T-helper 2 cell treated with Interferon-gamma antibody and Interleukin-4, amounts not matched to agents 5 μg/mL and 100 μg/mL, for 36 hours (primary cell): ENCODE measurements around the gene NECTIN4.
A peak's percentile ranks its signal among the peaks of the same experiment; 100 is the strongest.

Source experiments
- DNase-seq: peaks from one replicate; pipeline ENCODE4 v3.0.0; 2021; ENCODE audit warnings: low spot score
- H3K27ac Mint-ChIP-seq: one replicate; pipeline ENCODE4 v1.8.0; 2021; ENCODE audit warnings: mild to moderate bottlenecking, mixed read lengths
- H3K27me3 Mint-ChIP-seq: one replicate; pipeline ENCODE4 v1.8.0; 2021; ENCODE audit warnings: low read depth, mixed read lengths
- H3K36me3 Mint-ChIP-seq: one replicate; pipeline ENCODE4 v1.8.0; 2021; ENCODE audit warnings: low read depth, mixed read lengths
- H3K4me1 Mint-ChIP-seq: one replicate; pipeline ENCODE4 v1.8.0; 2021; ENCODE audit warnings: low read depth, mixed read lengths
- H3K4me3 Mint-ChIP-seq: one replicate; pipeline ENCODE4 v1.8.0; 2022; ENCODE audit warnings: mild to moderate bottlenecking, moderate library complexity, mixed read lengths
- H3K9me3 Mint-ChIP-seq: one replicate; pipeline ENCODE4 v1.8.0; 2021; ENCODE audit warnings: mixed read lengths

Gene NECTIN4

GRCh38 chr1:161089251-161089924 lies at the start of gene NECTIN4:
Gene NECTIN4 (minus strand): TSS chr1:161089558. CDS start chr1:161089296, 262 bp downstream.
- no peaks in the 10 kb centered on the region for H3K27me3 Mint-ChIP-seq
- no peak within 1 kb of the TSS for H3K4me3 Mint-ChIP-seq
- no peaks in the 10 kb centered on the region for H3K36me3 Mint-ChIP-seq
- no peak within 1 kb of the TSS for H3K27ac Mint-ChIP-seq
- peaks cover 20% of the 10 kb centered on the region for H3K4me1 Mint-ChIP-seq
- no peaks in the 10 kb centered on the region for H3K9me3 Mint-ChIP-seq
- no peak for DNase-seq

GRCh38 chr1:161138431-161138830 lies 49.1 kb upstream of the NECTIN4 start:
- no peak for DNase-seq
- Mint-ChIP-seq H3K27ac (no peak overlapping the region), H3K36me3 (no peaks in the 10 kb centered on the region), H3K4me1 (peaks cover 2% of the 10 kb centered on the region), H3K27me3 (no peaks in the 10 kb centered on the region), H3K9me3 (no peaks in the 10 kb centered on the region), H3K4me3 (no peak overlapping the region)

DNA sequence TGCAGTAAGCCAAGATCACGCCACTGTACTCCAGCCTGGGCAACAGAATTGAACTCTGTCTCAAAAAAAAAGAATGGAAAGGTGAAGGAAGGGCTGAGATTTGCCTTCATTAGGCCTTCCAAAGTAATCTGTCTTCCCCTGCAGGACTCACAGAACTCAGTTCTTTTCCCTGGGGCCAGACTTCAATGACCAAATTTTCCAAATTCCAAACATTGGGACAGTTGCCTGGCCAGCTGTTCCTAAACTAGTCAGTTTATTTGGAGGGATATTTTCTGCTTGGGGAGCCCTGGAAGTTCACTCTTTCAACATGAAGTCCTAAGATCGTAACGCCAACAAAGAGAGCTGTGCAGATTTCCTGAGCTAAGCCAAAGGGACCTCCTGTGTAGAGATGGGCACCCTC lies 48.5 kb upstream of the NECTIN4 start:
- peaks cover 2% of the 10 kb centered on the region for H3K4me1 Mint-ChIP-seq

DNA sequence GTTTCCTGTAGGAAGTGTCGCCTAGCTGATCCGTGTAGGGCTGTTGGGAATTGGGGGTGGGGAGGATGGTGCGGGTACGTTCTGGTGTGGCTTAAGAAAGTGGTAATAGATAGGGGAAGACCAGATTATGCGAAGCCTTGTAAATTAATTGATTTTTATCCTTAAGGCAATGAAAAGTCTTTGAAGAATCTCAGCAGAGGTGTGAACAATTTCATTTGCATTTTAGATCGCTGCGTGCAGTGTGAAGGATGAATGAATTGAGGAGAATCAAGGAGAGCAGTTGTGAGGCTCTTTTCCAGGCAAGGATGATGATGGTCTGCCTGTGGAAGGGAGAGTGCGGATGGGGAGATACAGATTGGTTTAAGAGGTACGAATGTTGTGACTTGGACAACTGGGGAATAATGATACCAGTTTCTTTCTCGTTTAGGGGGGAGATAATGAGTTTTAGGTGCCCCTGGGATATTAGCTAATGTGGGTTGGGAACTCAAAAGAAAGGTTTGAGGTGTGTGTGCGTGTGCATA lies 43.9 kb upstream of the NECTIN4 start:
- DNase-seq: no peak
- H3K9me3 Mint-ChIP-seq: no peaks in the 10 kb centered on the region
- H3K4me3 Mint-ChIP-seq: no peak overlapping the region
- peaks cover 30% of the 10 kb centered on the region for H3K4me1 Mint-ChIP-seq
- peaks cover 14% of the 10 kb centered on the region for H3K36me3 Mint-ChIP-seq
- no peak overlapping the region for H3K27ac Mint-ChIP-seq
- H3K27me3 Mint-ChIP-seq: no peaks in the 10 kb centered on the region

More for the DNA sequence above, 48.5 kb upstream of the NECTIN4 start:
- Mint-ChIP-seq H3K27ac (no peak overlapping the region), H3K9me3 (no peaks in the 10 kb centered on the region), H3K4me3 (no peak overlapping the region), H3K27me3 (no peaks in the 10 kb centered on the region), H3K36me3 (no peaks in the 10 kb centered on the region)
- no peak for DNase-seq

- Mint-ChIP-seq H3K4me3 (no peak within 1 kb of the TSS), H3K36me3 (peaks cover 20% of the 10 kb centered on the region), H3K4me1 (peaks cover 36% of the 10 kb centered on the region), H3K27me3 (no peaks in the 10 kb centered on the region), H3K27ac (no peak within 1 kb of the TSS), H3K9me3 (no peaks in the 10 kb centered on the region)
- peak; percentile 94 for DNase-seq
These were observed 43.3 kb upstream of the NECTIN4 start, which contains the start of gene DEDD for GRCh38 chr1:161132410-161133219. Gene DEDD (minus strand): TSS chr1:161132667. CDS start chr1:161124462, 8,205 bp downstream.

GRCh38 chr1:161131523-161132409 lies 42.4 kb upstream of the NECTIN4 start:
- DNase-seq: no peak
- no peak overlapping the region for H3K4me3 Mint-ChIP-seq
- H3K4me1 Mint-ChIP-seq: peaks cover 39% of the 10 kb centered on the region
- H3K36me3 Mint-ChIP-seq: peaks cover 25% of the 10 kb centered on the region
- H3K9me3 Mint-ChIP-seq: no peaks in the 10 kb centered on the region
- no peaks in the 10 kb centered on the region for H3K27me3 Mint-ChIP-seq
- H3K27ac Mint-ChIP-seq: no peak overlapping the region

DNA sequence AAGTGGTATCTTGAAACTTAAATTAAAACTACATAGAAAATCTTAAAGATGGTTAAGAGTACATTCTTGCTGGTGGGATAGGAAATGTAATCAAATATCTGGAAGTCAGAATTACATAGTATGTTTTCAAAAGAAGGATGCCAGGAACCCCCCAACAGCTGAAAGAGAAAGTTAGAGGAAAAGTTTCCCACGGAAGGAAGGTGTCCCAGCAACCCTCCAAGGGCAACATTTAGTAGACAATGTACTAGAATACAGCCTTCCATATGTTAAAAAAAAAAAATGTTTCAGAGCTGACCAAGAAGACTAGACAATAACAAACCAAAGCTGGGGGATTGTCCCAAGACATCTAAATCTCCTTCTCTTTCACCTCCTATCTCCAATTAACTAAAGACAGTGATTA lies 40.9 kb upstream of the NECTIN4 start:
- Mint-ChIP-seq H3K4me1 (peaks cover 45% of the 10 kb centered on the region), H3K27me3 (no peaks in the 10 kb centered on the region), H3K27ac (no peak overlapping the region), H3K36me3 (peaks cover 34% of the 10 kb centered on the region), H3K9me3 (no peaks in the 10 kb centered on the region), H3K4me3 (no peak overlapping the region)
- no peak for DNase-seq

- peaks cover 39% of the 10 kb centered on the region for H3K36me3 Mint-ChIP-seq
- H3K9me3 Mint-ChIP-seq: no peaks in the 10 kb centered on the region
- peaks cover 44% of the 10 kb centered on the region for H3K4me1 Mint-ChIP-seq
- DNase-seq: no peak
- no peaks in the 10 kb centered on the region for H3K27me3 Mint-ChIP-seq
- no peak overlapping the region for H3K4me3 Mint-ChIP-seq
- no peak overlapping the region for H3K27ac Mint-ChIP-seq
These were observed 39.4 kb upstream of the NECTIN4 start for GRCh38 chr1:161128591-161129420.

DNA sequence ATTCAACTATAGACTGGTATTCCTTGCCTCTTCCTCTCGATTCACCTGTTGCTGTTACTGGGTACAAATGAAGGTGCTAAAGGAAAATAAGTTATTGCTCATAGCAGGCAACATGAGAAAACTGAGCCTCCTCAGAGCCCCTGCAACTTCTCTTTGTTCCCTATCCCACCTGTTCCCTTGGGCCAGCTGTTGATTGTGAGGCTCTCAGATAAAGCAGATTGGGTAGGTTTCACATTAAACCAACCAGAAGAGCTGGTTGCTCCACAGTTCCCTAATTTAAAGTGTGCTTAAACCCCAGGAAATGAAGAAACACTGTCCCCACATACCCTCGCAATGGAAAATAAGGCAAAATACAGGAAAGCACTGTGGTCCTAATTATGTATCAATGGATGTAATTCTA lies 38.3 kb upstream of the NECTIN4 start:
- no peaks in the 10 kb centered on the region for H3K9me3 Mint-ChIP-seq
- no peak overlapping the region for H3K27ac Mint-ChIP-seq
- H3K4me1 Mint-ChIP-seq: peaks cover 44% of the 10 kb centered on the region
- H3K4me3 Mint-ChIP-seq: no peak overlapping the region
- H3K27me3 Mint-ChIP-seq: no peaks in the 10 kb centered on the region
- no peak for DNase-seq
- peaks cover 43% of the 10 kb centered on the region for H3K36me3 Mint-ChIP-seq

- Mint-ChIP-seq H3K36me3 (peaks cover 48% of the 10 kb centered on the region), H3K27me3 (no peaks in the 10 kb centered on the region), H3K4me1 (peaks cover 31% of the 10 kb centered on the region), H3K27ac (no peak overlapping the region), H3K9me3 (no peaks in the 10 kb centered on the region), H3K4me3 (no peak overlapping the region)
- DNase-seq: no peak
These were observed 33.6 kb upstream of the NECTIN4 start for GRCh38 chr1:161122967-161123366.

GRCh38 chr1:161121834-161122233 lies 32.5 kb upstream of the NECTIN4 start:
- H3K27me3 Mint-ChIP-seq: no peaks in the 10 kb centered on the region
- H3K4me3 Mint-ChIP-seq: no peak overlapping the region
- peaks cover 42% of the 10 kb centered on the region for H3K36me3 Mint-ChIP-seq
- H3K9me3 Mint-ChIP-seq: no peaks in the 10 kb centered on the region
- peaks cover 28% of the 10 kb centered on the region for H3K4me1 Mint-ChIP-seq
- no peak overlapping the region for H3K27ac Mint-ChIP-seq
- DNase-seq: no peak

DNA sequence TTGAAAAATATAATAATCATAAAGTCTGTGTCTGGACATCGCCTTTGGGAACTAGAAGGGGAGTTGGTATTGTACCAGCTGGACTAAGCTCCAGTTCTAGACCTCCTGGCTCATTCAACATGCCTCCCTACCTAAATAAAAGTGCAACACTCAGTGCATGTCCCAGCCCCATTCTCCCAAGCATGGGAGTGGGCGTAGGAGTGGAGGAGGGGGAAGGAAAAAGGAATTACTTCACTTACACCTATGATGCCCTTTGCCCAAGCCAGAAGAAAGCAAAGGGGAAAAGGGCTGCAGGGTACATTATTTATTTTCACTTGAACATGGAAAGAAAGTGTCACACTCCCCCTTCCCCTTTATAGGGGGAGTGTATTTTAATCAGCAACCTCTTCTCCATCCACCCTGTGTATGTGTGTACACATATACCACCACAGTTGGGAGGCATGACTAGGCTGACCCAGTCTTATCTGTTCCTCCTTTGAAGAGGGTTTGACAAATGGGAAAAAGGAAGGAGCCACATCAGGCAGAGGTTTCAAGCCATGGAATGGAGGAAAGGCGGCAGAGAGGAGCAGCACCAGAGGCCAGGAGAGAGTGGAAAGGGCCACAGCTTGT lies 31.8 kb upstream of the NECTIN4 start:
- H3K4me3 Mint-ChIP-seq: no peak overlapping the region
- H3K27ac Mint-ChIP-seq: peak overlapping the region; percentile 53
- DNase-seq: no peak
- H3K9me3 Mint-ChIP-seq: no peaks in the 10 kb centered on the region
- H3K27me3 Mint-ChIP-seq: no peaks in the 10 kb centered on the region
- H3K4me1 Mint-ChIP-seq: peaks cover 28% of the 10 kb centered on the region
- peaks cover 39% of the 10 kb centered on the region for H3K36me3 Mint-ChIP-seq
